PC-9 (cell line): ENCODE data around the gene IRAK2.

Experiments used
- CTCF ChIP-seq: fragments of 200-600 bp; sonication (generic); conservative IDR thresholded peaks from 2 replicates; pipeline ENCODE4 v1.6.1; 2017; ENCODE audit warnings: mixed run types, antibody characterized with exemption, mild to moderate bottlenecking, moderate library complexity
- EZH2 ChIP-seq: fragments of 200-600 bp; sonication (generic); IDR thresholded peaks from 2 replicates; pipeline ENCODE4 v1.8.0; 2017; ENCODE audit warnings: antibody characterized with exemption, low read depth

GRCh38 chr3:10187290-10187876 is 22.7 kb downstream of the IRAK2 start:
- TF ChIP-seq EZH2 (no peak), CTCF (no peak)
